Upper lobe of left lung (tissue), 4 donors: Measurements from ENCODE around the gene GLOD5.

ENCODE experiments used
- EP300 ChIP-seq, 4 donors: sonication (generic); formaldehyde crosslinking; IDR thresholded peaks; one replicate each; pipeline ENCODE4 v1.5.1; 2017; ENCODE audit warnings: antibody characterized with exemption in 4 of 4, control low read depth in 2 of 4
- POLR2A ChIP-seq, 4 donors: fragments of 450-650 bp; IDR thresholded peaks; one replicate each; pipeline ENCODE4 v1.5.1; 2016 to 2017; ENCODE audit warnings: antibody characterized with exemption in 4 of 4, mild to moderate bottlenecking in 2 of 4
- TF ChIP-seq, protein P1 (sequence below), 6 experiments: fragments of 450-650 bp in 4 of 6; fragments of 200-600 bp in 2 of 6; sonication (generic) in 2 of 6; IDR thresholded peaks; one replicate each; pipeline ENCODE4 v1.5.1; 2016 to 2019; ENCODE audit warnings: antibody characterized with exemption in 6 of 6

- TF ChIP-seq, protein P1, sequence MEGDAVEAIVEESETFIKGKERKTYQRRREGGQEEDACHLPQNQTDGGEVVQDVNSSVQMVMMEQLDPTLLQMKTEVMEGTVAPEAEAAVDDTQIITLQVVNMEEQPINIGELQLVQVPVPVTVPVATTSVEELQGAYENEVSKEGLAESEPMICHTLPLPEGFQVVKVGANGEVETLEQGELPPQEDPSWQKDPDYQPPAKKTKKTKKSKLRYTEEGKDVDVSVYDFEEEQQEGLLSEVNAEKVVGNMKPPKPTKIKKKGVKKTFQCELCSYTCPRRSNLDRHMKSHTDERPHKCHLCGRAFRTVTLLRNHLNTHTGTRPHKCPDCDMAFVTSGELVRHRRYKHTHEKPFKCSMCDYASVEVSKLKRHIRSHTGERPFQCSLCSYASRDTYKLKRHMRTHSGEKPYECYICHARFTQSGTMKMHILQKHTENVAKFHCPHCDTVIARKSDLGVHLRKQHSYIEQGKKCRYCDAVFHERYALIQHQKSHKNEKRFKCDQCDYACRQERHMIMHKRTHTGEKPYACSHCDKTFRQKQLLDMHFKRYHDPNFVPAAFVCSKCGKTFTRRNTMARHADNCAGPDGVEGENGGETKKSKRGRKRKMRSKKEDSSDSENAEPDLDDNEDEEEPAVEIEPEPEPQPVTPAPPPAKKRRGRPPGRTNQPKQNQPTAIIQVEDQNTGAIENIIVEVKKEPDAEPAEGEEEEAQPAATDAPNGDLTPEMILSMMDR (IDR thresholded peaks at IDR 0.05), result no peak
- no peak for TF ChIP-seq EP300 (IDR thresholded peaks at IDR 0.05)
- no peak for TF ChIP-seq POLR2A (IDR thresholded peaks at IDR 0.05)
Observed at GRCh38 chrX:48736303-48736702, 25.2 kb upstream of the GLOD5 start.
